ENCODE results near the gene GBF1.
"Not testable (repeated sequence)": the region's sequence is repeated elsewhere in the genome, so short reads cannot be mapped to it uniquely, and the experiment has no call there.

GBF1 gene

GRCh38 chr10:102241444-102242117 is 3.8 kb upstream of the GBF1 start, which contains the start of gene PITX3:
Gene PITX3, minus strand, starts transcription at chr10:102241512. Its CDS starts 9,432 bp downstream, at chr10:102232080.
- peak; percentile 89 for DNase-seq (ENCODE audit: low read depth)
- H3K4me3 ChIP-seq (ENCODE audit: low read depth, low read length): peak within 1 kb of the TSS; percentile 56
- TF ChIP-seq CTCF (IDR thresholded peaks at IDR 0.05; ENCODE audit: insufficient read depth, low read depth, low read length, missing control alignments): no peak

GRCh38 chr10:102242118-102242485 is 3.2 kb upstream of the GBF1 start:
- peak overlapping the region; percentile 56 for H3K4me3 ChIP-seq (ENCODE audit: low read depth, low read length)
- DNase-seq (ENCODE audit: low read depth): no peak
- TF ChIP-seq CTCF (IDR thresholded peaks at IDR 0.05; ENCODE audit: insufficient read depth, low read depth, low read length, missing control alignments): no peak

GRCh38 chr10:102243309-102243708 is 2.0 kb upstream of the GBF1 start:
- H3K4me3 ChIP-seq (ENCODE audit: low read depth, low read length): no peak overlapping the region
- no peak for TF ChIP-seq CTCF (IDR thresholded peaks at IDR 0.05; ENCODE audit: insufficient read depth, low read depth, low read length, missing control alignments)
- no peak for DNase-seq (ENCODE audit: low read depth)

GRCh38 chr10:102245932-102246251 is 560 bp downstream of the GBF1 start:
- peak overlapping the region; percentile 83 for H3K4me3 ChIP-seq (ENCODE audit: low read depth, low read length)
- DNase-seq (ENCODE audit: low read depth): no peak
- no peak for TF ChIP-seq CTCF (IDR thresholded peaks at IDR 0.05; ENCODE audit: insufficient read depth, low read depth, low read length, missing control alignments)

- DNase-seq (ENCODE audit: low read depth): peak; percentile 28
- H3K4me3 ChIP-seq (ENCODE audit: low read depth, low read length): peak overlapping the region; percentile 83
- TF ChIP-seq CTCF (IDR thresholded peaks at IDR 0.05; ENCODE audit: insufficient read depth, low read depth, low read length, missing control alignments): no peak
Measured at GRCh38 chr10:102246261-102246660, 929 bp downstream of the GBF1 start.

GRCh38 chr10:102247734-102248133 is 2.4 kb downstream of the GBF1 start:
- no peak for DNase-seq (ENCODE audit: low read depth)
- H3K4me3 ChIP-seq (ENCODE audit: low read depth, low read length): no peak overlapping the region
- no peak for TF ChIP-seq CTCF (IDR thresholded peaks at IDR 0.05; ENCODE audit: insufficient read depth, low read depth, low read length, missing control alignments)

- DNase-seq (ENCODE audit: low read depth); H3K4me3 ChIP-seq (ENCODE audit: low read depth, low read length): not testable (repeated sequence)
Measured at GRCh38 chr10:102252508-102252907, 7.2 kb downstream of the GBF1 start.
